ENCODE data around the gene CMTM4. TPM values are rescaled to one million over a fixed set of nuclear protein-coding genes. Genes with fewer than 3 reads are reported as not detected.

CMTM4 gene
- polyA plus RNA-seq, 1 experiment: 19.2 TPM

DNA sequence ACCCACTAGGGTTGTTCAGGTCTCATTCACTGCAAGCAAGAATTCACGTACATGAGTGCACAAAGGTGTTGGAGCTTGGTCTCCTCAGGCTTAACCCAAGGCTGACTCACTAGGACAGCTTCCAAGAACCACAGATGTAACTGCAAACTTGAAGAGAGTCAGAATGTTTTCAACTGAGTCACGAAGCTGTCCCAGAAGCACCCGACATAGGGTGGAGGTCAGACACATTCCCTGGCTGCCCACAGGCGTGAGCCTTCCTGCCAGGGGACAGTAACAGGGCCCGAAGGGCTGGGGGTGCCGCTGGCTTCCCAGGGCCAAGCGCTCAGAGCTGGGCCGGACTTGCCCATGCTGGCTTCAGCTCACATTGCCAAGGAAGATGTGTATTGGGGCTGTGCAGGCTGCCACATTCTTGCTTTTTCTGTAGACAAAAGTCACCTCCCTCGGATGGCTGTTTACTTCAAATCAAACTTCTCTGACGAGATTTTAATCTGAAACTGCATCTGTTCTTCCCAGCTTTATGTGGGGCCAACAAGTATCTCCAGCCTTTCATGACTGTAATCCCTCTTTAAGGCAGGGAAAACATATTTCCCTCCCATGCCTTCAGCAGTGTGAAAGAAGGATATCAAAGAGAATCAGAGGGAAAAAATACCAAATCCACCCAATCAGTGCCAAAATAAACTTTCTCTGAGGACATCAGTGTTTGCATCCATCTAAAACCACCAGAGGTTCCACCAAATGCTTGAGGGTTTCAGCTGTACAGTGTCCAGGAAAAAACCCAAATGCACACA lies 77.8 kb downstream of the CMTM4 start:
- ChIA-PET POLR2A (interaction anchor here (0.6 to 1.8 kb wide), 4 partner anchors 10 to 123 kb away, joined by 3 to 10 read pairs (median 4); no protein-coding TSS in a partner anchor), CTCF (interaction anchor here (0.8 to 5.1 kb wide), 4 partner anchors 10 to 212 kb away, joined by 3 to 47 read pairs (median 18); no protein-coding TSS in a partner anchor)
- TF ChIP-seq, protein P1, sequence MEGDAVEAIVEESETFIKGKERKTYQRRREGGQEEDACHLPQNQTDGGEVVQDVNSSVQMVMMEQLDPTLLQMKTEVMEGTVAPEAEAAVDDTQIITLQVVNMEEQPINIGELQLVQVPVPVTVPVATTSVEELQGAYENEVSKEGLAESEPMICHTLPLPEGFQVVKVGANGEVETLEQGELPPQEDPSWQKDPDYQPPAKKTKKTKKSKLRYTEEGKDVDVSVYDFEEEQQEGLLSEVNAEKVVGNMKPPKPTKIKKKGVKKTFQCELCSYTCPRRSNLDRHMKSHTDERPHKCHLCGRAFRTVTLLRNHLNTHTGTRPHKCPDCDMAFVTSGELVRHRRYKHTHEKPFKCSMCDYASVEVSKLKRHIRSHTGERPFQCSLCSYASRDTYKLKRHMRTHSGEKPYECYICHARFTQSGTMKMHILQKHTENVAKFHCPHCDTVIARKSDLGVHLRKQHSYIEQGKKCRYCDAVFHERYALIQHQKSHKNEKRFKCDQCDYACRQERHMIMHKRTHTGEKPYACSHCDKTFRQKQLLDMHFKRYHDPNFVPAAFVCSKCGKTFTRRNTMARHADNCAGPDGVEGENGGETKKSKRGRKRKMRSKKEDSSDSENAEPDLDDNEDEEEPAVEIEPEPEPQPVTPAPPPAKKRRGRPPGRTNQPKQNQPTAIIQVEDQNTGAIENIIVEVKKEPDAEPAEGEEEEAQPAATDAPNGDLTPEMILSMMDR (IDR thresholded peaks at IDR 0.05; ENCODE audit: low read depth, low read length): no peak
- H3K27ac ChIP-seq (ENCODE audit: low read depth, low read length): peak overlapping the region; percentile 88
- peak; percentile 81 for DNase-seq (ENCODE audit: low read depth, low spot score)
- no peak overlapping the region for H3K4me3 ChIP-seq (ENCODE audit: low read depth, low read length)
- H3K9me3 ChIP-seq (ENCODE audit: control insufficient read depth, insufficient read depth, low read length): no peaks in the 10 kb centered on the region
- no peaks in the 10 kb centered on the region for H3K27me3 ChIP-seq (ENCODE audit: control insufficient read depth, insufficient read depth, low read length)

DNA sequence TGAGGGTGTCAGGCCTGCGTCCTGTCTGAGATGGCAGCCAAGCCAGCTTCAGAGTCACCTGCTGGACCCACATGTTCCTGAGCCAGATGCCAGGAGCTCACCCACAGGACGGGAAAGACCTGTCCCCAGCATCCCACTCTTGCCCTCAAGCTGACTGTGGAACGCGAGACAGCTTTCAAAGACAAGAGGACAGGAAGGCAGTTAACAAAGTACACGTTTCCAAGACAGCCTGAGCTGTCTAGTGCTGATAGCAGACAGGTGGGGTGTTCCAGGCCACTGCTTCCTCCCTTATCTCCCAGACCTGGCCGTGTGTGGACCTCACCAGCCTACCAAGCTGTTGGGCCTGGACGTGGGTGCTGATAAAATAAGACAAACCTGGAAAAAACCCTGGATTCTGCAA lies 78.8 kb downstream of the CMTM4 start:
- POLR2A ChIA-PET: interaction anchor here (1.2 to 1.8 kb wide), 2 partner anchors 9 to 44 kb away, joined by 3 to 5 read pairs; no protein-coding TSS in a partner anchor
- Histone ChIP-seq H3K9me3 (ENCODE audit: control insufficient read depth, insufficient read depth, low read length) (no peaks in the 10 kb centered on the region; the same call in 1 of the 2 replicates), H3K4me3 (ENCODE audit: low read depth, low read length) (no peak overlapping the region), H3K27me3 (ENCODE audit: control insufficient read depth, insufficient read depth, low read length) (no peaks in the 10 kb centered on the region), H3K27ac (ENCODE audit: low read depth, low read length) (no peak overlapping the region)
- TF ChIP-seq, protein P1 (IDR thresholded peaks at IDR 0.05; ENCODE audit: low read depth, low read length): no peak
- no peak for DNase-seq (ENCODE audit: low read depth, low spot score)
- CTCF ChIA-PET: interaction anchor here (0.9 to 5.1 kb wide), 5 partner anchors 9 to 213 kb away, joined by 3 to 47 read pairs (median 3); partner anchors contain the start of gene NAE1

DNA sequence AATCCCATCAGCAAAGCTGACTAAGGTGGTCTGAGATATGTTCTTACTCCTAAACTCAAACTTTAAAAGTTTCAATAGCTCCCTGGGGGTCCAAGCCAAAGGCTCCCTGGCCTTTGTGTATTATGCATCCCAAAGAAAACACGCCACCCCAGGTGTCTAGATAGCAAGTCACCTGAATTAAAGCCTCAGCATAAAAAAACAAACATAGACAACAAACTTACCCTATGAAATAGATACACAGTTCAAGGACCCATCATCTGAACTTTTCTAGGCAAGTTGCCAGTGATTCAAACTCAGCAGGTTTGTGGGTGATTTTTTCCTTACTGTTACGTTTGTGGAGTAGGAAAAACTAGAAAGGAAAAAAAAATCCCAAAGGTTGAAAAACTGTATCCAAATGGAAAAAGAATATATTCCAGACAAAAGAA lies 79.5 kb downstream of the CMTM4 start:
- ChIA-PET POLR2A (interaction anchor here (1.8 kb wide), 1 partner anchor 45 kb away, joined by 5 read pairs; no protein-coding TSS in a partner anchor), CTCF (interaction anchor here (0.9 to 5.1 kb wide), 5 partner anchors 8 to 251 kb away, joined by 3 to 47 read pairs (median 3); partner anchors contain the start of gene NAE1)
- H3K27ac ChIP-seq (ENCODE audit: low read depth, low read length): peak overlapping the region; percentile 57
- H3K4me3 ChIP-seq (ENCODE audit: low read depth, low read length): no peak overlapping the region
- no peaks in the 10 kb centered on the region for H3K27me3 ChIP-seq (ENCODE audit: control insufficient read depth, insufficient read depth, low read length)
- TF ChIP-seq, protein P1 (IDR thresholded peaks at IDR 0.05; ENCODE audit: low read depth, low read length): no peak
- no peak for DNase-seq (ENCODE audit: low read depth, low spot score)
- peaks cover 4% of the 10 kb centered on the region; the same call in 1 of the 2 replicates for H3K9me3 ChIP-seq (ENCODE audit: control insufficient read depth, insufficient read depth, low read length)

DNA sequence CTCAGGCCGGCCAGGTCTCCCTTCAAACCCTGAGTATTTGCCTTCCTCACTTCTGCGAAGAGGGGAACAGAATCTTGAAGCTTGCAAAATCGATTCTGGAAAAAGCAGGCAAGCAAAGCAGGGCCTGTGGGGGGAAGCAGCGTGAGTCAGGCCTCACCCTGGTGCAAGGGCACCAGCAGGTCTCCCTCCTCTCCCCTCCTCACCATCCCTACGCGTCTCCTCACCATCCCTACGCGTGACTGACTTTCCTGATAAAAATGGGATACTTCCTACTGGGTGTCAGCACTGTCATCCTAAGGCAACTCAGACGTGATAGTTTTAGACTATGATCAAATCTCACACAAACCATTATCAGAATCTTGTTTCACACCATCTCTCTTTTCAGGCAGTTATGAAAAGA lies 80.0 kb downstream of the CMTM4 start:
- TF ChIP-seq, protein P1 (IDR thresholded peaks at IDR 0.05; ENCODE audit: low read depth, low read length): no peak
- ChIA-PET POLR2A (no interaction called here), CTCF (interaction anchor here (1.0 to 5.1 kb wide), 3 partner anchors 8 to 251 kb away, joined by 3 to 47 read pairs (median 33); no protein-coding TSS in a partner anchor)
- no peak overlapping the region for H3K4me3 ChIP-seq (ENCODE audit: low read depth, low read length)
- H3K27ac ChIP-seq (ENCODE audit: low read depth, low read length): peak overlapping the region; percentile 57
- no peaks in the 10 kb centered on the region for H3K27me3 ChIP-seq (ENCODE audit: control insufficient read depth, insufficient read depth, low read length)
- H3K9me3 ChIP-seq (ENCODE audit: control insufficient read depth, insufficient read depth, low read length): peaks cover 4% of the 10 kb centered on the region; the same call in 1 of the 2 replicates
- no peak for DNase-seq (ENCODE audit: low read depth, low spot score)

DNA sequence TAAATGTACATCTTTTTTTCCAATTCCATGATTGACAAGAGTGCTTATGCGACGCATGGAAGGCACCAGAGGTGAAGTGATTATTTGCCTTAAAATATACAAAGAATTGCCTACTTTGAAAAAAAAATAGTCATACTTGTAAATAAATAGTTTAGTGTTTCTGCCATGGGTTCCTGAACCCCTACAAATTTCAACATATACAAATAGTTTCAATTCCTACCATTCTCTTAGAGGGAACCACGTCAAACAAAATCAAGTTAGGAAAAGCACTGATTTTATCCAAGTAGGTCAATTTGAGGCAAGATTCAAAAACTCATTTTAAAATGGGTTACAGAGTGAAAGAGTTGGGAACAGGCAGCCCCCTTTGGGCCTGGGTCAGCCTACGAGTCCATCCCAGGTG lies 80.4 kb downstream of the CMTM4 start:
- H3K27ac ChIP-seq (ENCODE audit: low read depth, low read length): peak overlapping the region; percentile 57
- H3K27me3 ChIP-seq (ENCODE audit: control insufficient read depth, insufficient read depth, low read length): no peaks in the 10 kb centered on the region
- no peak overlapping the region for H3K4me3 ChIP-seq (ENCODE audit: low read depth, low read length)
- ChIA-PET POLR2A (no interaction called here), CTCF (interaction anchor here (4.5 kb wide), 1 partner anchor 7 kb away, joined by 47 read pairs; no protein-coding TSS in a partner anchor)
- TF ChIP-seq, protein P1 (IDR thresholded peaks at IDR 0.05; ENCODE audit: low read depth, low read length): no peak
- H3K9me3 ChIP-seq (ENCODE audit: control insufficient read depth, insufficient read depth, low read length): peaks cover 4% of the 10 kb centered on the region; the same call in 1 of the 2 replicates
- DNase-seq (ENCODE audit: low read depth, low spot score): no peak

Data from AG04450 (cell line).